ENCODE data around the gene CSTB. TPM values are rescaled to one million over a fixed set of nuclear protein-coding genes. Genes with fewer than 3 reads are reported as not detected.

The CSTB gene
- total and polyA plus RNA-seq, 4 donors: 3.8 to 62.4 (median 33.7) TPM

DNA sequence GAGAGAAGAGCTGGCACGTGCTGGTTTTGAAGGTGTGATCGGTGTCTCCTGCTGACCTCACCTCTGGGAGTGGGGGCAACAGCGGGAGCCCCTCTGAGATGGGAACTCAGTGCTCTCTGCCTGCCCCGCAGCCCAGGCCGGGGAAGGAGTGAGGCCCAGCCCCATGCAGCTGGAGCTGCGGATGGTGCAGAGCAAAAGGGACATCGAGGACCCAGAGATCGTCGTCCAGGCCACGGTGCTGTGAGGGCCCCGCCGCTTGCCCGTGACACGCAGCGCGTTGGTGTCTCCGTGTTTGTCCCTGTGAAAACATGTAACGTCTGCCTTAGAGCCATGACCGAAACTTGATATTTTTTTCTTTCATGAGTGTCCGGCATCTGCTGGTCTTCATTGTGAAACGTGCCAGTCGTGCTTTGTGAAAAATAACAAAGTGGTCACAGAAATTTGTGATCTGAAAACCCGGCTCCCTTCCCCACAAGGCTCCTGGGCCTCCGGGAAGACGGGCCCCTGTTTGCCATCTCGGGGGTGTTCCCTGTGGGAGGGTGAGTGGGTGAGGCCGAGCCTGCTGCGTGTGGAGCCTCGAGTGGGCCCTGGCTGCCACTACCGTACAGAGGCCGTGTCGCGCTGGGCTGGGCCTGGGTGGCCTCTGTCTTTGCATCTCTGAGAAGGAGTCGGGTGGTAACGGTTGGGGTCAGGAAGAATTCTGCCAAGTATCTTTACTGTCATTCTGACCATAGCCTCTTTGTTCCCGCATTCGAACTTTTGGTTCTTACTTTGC lies 20.1 kb downstream of the CSTB start:
- DNase-seq (ENCODE audit: low spot score): no peak
- no peaks in the 10 kb centered on the region for H3K27me3 ChIP-seq (ENCODE audit: control insufficient read depth in 4 of 4, insufficient read depth in 4 of 4, low read length in 3 of 4)
- H3K27ac ChIP-seq (ENCODE audit: low read depth in 1 of 2, low read length in 2 of 2): no peak overlapping the region
- WGBS: 97% methylated on average over 37 of the region's 37 CpGs
- H3K4me3 ChIP-seq (ENCODE audit: low read depth in 1 of 3, low read length in 3 of 3): no peak overlapping the region
- peaks cover 5 to 13% (median 9%) of the 10 kb centered on the region in 4 donors for H3K4me1 ChIP-seq (ENCODE audit: control insufficient read depth in 4 of 4, insufficient read depth in 4 of 4, low read length in 3 of 4)
- no peak overlapping the region for H3K9ac ChIP-seq (ENCODE audit: low read depth in 1 of 2, low read length in 2 of 2)
- peaks cover 13 to 64% (median 15%) of the 10 kb centered on the region in 4 donors for H3K36me3 ChIP-seq (ENCODE audit: control insufficient read depth in 4 of 4, insufficient read depth in 3 of 4, low read depth in 1 of 4, low read length in 3 of 4)
- TF ChIP-seq SP1 (IDR thresholded peaks at IDR 0.05): no peak
- TF ChIP-seq HNF4G (IDR thresholded peaks at IDR 0.05): no peak
- TF ChIP-seq NR2F2 (IDR thresholded peaks at IDR 0.05): no peak
- no peaks in the 10 kb centered on the region for H3K9me3 ChIP-seq (ENCODE audit: control insufficient read depth in 4 of 4, low read length in 3 of 4)

DNA sequence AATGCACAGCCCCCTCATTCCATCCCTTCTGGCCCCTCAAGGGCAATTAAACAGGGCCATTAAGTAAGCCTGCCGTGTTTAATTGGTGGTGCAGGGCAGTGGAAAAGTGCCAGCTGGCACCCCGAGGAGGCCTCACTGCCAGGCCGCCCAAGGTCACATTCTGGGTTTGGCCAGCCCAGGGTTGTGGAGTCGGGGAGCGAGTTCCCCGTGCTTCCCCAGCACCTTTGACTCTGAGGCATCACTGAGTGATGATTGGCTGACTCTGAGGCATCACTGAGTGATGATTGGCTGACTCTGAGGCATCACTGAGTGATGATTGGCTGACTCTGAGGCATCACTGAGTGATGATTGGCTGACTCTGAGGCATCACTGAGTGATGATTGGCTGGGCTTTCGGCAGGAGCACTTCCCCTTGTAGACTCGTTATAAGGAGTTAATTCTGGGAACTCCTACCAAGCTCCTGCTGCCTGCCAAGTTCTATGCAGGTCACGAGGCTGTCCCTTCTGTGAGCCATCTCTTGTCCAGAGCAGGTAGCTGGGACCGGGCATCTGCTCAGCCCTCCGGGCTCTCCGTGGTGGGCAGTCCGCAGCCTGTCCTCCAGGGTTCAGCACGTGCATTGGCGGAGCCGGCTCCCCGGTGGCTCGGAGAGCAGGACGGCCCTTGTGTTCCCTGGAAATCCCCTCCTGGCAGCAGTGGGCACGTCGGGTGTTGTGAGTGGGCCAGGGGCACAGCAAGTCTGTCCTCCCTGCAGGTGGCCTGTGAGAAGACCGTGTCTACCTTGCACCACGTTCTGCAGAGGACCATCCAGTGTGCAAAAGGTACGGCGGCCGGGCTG lies 20.9 kb downstream of the CSTB start:
- no peak overlapping the region for H3K4me3 ChIP-seq (ENCODE audit: low read depth in 1 of 3, low read length in 3 of 3)
- WGBS: 81% methylated on average over 26 of the region's 26 CpGs
- DNase-seq (ENCODE audit: low spot score): no peak
- H3K27me3 ChIP-seq (ENCODE audit: control insufficient read depth in 4 of 4, insufficient read depth in 4 of 4, low read length in 3 of 4): no peaks in the 10 kb centered on the region
- no peak overlapping the region for H3K9ac ChIP-seq (ENCODE audit: low read depth in 1 of 2, low read length in 2 of 2)
- TF ChIP-seq HNF4G (IDR thresholded peaks at IDR 0.05) (no peak), SP1 (IDR thresholded peaks at IDR 0.05) (peak; percentile 83)
- H3K27ac ChIP-seq (ENCODE audit: low read depth in 1 of 2, low read length in 2 of 2): no peak overlapping the region
- H3K9me3 ChIP-seq (ENCODE audit: control insufficient read depth in 4 of 4, low read length in 3 of 4): no peaks in the 10 kb centered on the region
- peaks cover 14 to 70% (median 16%) of the 10 kb centered on the region in 4 donors for H3K36me3 ChIP-seq (ENCODE audit: control insufficient read depth in 4 of 4, insufficient read depth in 3 of 4, low read depth in 1 of 4, low read length in 3 of 4)
- peaks cover 5 to 13% (median 9%) of the 10 kb centered on the region in 4 donors for H3K4me1 ChIP-seq (ENCODE audit: control insufficient read depth in 4 of 4, insufficient read depth in 4 of 4, low read length in 3 of 4)

DNA sequence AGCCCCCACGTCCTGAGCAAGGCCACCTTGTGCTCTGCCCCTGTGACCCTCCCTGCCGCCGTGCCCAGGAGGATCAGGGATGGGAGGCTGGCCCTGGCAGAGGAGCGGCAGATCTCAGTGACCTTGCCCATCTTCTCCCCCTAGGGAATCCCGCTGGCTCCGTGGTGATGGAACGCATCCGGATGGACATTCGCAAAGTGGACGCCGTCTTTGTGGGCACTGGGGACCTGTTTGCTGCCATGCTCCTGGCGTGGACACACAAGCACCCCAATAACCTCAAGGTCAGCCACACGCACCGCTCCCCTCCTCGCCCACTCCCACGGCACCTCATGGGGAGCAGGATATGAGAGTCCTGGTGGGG lies 22.7 kb downstream of the CSTB start:
- no peak for DNase-seq (ENCODE audit: low spot score)
- TF ChIP-seq, protein P1, sequence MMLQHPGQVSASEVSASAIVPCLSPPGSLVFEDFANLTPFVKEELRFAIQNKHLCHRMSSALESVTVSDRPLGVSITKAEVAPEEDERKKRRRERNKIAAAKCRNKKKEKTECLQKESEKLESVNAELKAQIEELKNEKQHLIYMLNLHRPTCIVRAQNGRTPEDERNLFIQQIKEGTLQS (IDR thresholded peaks at IDR 0.05): no peak
- no peak for TF ChIP-seq GABPA (IDR thresholded peaks at IDR 0.05 in 1 of 2, conservative IDR thresholded peaks at IDR 0.05 in 1 of 2)
- TF ChIP-seq JUND (IDR thresholded peaks at IDR 0.05): no peak
- no peak for TF ChIP-seq EGR1 (IDR thresholded peaks at IDR 0.05; ENCODE audit: low read depth in 2 of 2)
- no peak for TF ChIP-seq NR2F2 (IDR thresholded peaks at IDR 0.05)
- no peak for TF ChIP-seq RXRA (IDR thresholded peaks at IDR 0.05)
- TF ChIP-seq, protein P2, sequence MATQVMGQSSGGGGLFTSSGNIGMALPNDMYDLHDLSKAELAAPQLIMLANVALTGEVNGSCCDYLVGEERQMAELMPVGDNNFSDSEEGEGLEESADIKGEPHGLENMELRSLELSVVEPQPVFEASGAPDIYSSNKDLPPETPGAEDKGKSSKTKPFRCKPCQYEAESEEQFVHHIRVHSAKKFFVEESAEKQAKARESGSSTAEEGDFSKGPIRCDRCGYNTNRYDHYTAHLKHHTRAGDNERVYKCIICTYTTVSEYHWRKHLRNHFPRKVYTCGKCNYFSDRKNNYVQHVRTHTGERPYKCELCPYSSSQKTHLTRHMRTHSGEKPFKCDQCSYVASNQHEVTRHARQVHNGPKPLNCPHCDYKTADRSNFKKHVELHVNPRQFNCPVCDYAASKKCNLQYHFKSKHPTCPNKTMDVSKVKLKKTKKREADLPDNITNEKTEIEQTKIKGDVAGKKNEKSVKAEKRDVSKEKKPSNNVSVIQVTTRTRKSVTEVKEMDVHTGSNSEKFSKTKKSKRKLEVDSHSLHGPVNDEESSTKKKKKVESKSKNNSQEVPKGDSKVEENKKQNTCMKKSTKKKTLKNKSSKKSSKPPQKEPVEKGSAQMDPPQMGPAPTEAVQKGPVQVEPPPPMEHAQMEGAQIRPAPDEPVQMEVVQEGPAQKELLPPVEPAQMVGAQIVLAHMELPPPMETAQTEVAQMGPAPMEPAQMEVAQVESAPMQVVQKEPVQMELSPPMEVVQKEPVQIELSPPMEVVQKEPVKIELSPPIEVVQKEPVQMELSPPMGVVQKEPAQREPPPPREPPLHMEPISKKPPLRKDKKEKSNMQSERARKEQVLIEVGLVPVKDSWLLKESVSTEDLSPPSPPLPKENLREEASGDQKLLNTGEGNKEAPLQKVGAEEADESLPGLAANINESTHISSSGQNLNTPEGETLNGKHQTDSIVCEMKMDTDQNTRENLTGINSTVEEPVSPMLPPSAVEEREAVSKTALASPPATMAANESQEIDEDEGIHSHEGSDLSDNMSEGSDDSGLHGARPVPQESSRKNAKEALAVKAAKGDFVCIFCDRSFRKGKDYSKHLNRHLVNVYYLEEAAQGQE (IDR thresholded peaks at IDR 0.05): no peak
- TF ChIP-seq HNF4A (conservative IDR thresholded peaks at IDR 0.05): no peak
- TF ChIP-seq, protein P3, sequence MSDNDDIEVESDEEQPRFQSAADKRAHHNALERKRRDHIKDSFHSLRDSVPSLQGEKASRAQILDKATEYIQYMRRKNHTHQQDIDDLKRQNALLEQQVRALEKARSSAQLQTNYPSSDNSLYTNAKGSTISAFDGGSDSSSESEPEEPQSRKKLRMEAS (IDR thresholded peaks at IDR 0.05): no peak
- TF ChIP-seq FOXA2 (IDR thresholded peaks at IDR 0.05): no peak
- H3K27me3 ChIP-seq (ENCODE audit: control insufficient read depth in 4 of 4, insufficient read depth in 4 of 4, low read length in 3 of 4): no peaks in the 10 kb centered on the region
- peaks cover 5 to 13% (median 9%) of the 10 kb centered on the region in 4 donors for H3K4me1 ChIP-seq (ENCODE audit: control insufficient read depth in 4 of 4, insufficient read depth in 4 of 4, low read length in 3 of 4)
- no peaks in the 10 kb centered on the region for H3K9me3 ChIP-seq (ENCODE audit: control insufficient read depth in 4 of 4, low read length in 3 of 4)
- no peak overlapping the region for H3K4me3 ChIP-seq (ENCODE audit: low read depth in 1 of 3, low read length in 3 of 3)
- 95% methylated on average over 16 of the region's 16 CpGs for WGBS
- H3K27ac ChIP-seq (ENCODE audit: low read depth in 1 of 2, low read length in 2 of 2): no peak overlapping the region
- no peak overlapping the region for H3K9ac ChIP-seq (ENCODE audit: low read depth in 1 of 2, low read length in 2 of 2)
- peaks cover 16 to 69% (median 21%) of the 10 kb centered on the region in 4 donors for H3K36me3 ChIP-seq (ENCODE audit: control insufficient read depth in 4 of 4, insufficient read depth in 3 of 4, low read depth in 1 of 4, low read length in 3 of 4)
